SIG-M5 treated with dmso at 0.1 percent for 504 hours (cell line): ENCODE results near the gene TEKT3.

Source experiments
- DNase-seq: peaks from one replicate; lab custom pipeline; 2025; ENCODE audit not compliant: unreplicated experiment; lab: John Stamatoyannopoulos, UW

The TEKT3 gene

DNA sequence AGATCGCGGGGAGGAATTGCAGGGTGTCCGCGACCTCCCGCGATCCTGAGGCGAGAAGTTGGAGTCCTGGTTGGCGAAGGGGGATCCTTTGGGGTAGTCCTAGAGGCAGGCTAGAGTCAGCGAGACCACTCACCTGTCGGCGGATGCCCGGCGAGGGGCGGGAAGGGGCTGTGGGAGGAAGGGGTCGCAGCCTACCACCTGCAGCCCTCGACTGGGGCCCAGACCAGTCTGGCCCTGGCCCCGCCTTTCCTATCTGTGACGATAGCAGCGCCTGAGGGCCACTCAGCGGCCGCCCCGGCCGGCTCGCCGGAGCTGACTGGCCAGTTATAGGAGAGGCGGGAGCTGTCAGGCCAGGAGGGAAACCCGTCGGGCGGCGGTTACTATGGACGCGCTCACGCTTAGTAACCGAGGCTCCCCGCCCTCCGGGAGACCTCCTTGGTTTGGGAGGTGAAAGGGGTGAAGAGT lies at the start of gene TEKT3:
Gene TEKT3 (minus strand): TSS at position 213 of the 465 bp plus-strand sequence. CDS start 10,012 bp downstream, outside the sequence.
- DNase-seq: no peak

DNA sequence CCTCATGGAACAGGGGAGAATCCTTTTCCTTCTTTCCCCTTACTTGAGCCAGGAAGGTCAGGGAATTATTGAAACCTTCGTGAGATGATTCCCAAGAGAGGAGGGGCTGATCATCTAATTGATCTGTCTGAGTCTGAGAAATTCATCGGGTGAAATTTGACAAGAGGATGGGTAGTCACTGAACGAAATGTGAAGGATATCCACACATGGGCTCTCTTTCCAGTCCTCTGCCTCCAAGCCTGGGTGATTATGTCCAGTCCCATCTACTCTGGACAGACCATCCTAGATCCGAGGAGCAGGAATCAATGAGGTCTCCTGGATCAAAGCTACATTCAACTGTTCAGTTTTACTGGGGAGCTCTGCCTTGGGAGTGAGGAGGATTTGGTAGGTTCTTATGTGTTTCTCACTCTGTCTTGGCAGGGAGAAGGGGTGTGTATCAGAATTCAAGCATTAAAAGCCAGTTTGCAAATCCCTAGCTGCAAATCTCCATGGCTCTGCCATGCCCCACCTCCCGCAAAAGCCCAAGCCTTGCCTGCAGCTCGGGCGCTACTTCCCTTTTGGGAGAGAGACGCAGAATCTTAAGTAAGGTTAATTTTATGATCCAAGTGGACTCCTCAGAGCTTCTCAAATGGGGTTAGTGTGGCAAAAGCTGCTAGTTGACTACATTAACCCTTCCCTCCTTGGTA lies 47.1 kb upstream of the TEKT3 start:
- DNase-seq: no peak

DNA sequence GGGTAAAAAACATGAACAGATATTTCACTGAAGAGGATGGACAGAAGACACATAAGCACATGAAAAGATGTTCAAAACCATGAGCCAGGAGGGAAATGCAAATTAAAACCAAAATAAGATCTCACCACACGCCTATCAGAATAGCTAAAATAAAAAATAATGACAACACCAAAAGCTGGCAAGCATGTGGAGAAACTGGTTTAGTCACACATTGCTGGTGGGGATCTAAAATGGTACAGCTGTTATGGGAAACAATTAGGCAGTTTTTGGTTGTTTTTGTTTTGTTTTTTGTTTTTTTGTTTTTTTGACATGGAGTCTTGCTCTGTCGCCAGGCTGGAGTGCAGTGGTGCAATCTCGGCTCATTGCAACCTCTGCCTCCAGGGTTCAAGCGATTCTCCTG lies 44.7 kb upstream of the TEKT3 start:
- DNase-seq: no peak

DNA sequence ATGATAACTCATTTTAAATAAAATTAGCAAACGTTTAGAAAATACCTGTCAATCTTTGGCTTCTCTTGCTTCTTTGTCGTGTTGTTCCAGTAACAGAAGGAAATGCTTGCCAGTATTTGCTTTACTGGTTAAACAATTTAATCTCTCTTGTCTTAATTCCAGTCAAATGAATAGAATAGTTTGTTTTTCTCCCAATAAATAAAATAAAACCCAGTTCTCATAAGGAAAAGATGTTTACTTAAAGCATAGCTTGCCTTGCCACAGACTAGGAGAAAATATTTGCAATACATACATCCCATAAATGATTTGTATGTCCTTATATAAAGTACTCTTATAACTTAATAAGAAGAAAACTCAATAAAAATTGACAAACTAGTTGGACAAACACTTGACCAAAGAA lies 43.9 kb upstream of the TEKT3 start:
- no peak for DNase-seq

DNA sequence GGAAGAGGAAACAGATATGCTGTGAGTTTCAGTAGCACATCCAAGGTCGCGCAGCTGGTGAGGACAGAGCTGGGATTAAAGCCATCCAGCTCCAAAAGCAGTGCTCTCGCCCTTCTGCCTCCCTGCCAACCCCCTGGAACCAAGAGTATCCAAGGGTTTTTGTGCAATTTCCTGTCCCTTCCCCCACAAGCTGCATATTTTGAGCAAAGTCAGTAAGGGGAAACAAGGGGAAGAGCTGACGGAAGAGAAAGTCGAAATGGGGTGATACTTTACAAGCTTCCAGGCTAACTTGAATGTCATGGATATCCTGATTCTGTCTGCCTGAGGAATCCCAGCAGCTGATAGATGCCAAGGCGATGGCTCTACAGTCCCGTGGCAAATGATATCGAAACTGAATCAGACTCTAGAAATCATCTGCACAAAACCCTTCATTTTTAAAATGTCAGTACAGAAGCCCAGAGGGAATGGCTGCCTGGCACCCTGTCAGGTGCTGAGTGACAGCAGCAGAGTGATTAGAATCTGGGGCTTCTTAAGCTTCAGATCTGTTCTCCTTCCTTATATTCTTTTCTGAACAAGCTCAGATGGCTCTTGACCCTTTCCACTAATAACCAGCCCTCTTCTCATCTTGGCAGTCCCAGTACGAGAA lies 42.9 kb upstream of the TEKT3 start:
- no peak for DNase-seq

DNA sequence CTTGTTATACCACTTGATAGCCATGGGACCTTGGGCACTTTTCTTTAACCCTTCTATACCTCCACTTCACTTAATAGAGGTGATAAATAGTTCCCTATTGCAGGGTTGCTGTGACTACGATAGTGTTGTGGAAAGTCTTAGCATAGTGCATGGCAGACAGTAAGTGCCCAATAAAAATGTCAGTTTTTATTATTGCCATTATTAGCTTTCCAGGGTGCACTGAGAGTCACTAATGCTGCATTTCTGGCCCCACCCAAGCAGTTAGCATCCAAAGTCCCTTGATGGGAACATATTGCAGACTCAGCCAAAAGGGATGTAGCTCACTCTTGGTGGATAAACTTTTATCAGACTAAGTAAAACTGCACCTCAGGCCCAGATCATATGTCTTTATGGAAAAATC lies 41.5 kb upstream of the TEKT3 start:
- no peak for DNase-seq

DNA sequence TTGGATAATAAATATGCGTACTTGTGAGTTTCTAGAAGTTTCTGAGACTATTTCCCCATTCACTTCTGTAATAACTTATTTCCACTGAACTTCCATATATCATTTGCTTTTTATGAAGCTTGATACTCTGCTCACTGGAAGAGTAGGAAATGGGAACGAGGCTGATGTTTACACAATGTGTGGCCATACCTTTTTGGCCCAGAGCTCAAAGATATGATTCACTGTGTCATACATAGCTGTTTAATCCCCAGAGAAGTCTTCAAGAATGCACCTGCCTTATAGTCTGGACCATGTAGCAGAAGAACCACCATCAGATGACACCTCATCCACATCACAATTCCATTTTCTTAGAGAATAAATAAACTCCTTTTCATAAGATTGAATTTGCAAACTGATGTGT lies 40.3 kb upstream of the TEKT3 start:
- DNase-seq: no peak

DNA sequence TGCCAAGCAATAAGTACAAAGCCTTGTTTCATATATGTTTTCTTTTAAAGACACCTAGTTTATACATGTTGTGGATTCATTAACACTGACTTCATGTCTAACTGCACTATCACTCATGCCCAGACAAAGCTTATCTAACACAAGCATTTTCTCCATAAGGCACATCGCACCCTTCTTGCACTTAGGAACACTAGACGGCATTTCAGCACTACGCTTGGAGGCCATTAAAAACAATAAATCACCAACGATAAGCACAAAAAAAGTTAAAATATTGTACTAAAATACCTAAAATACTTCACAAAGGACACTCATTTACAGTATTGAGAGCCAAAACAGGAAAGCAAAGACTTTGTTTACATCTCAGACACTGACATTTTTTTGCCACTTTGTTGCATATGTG lies 39.0 kb upstream of the TEKT3 start:
- DNase-seq: no peak

DNA sequence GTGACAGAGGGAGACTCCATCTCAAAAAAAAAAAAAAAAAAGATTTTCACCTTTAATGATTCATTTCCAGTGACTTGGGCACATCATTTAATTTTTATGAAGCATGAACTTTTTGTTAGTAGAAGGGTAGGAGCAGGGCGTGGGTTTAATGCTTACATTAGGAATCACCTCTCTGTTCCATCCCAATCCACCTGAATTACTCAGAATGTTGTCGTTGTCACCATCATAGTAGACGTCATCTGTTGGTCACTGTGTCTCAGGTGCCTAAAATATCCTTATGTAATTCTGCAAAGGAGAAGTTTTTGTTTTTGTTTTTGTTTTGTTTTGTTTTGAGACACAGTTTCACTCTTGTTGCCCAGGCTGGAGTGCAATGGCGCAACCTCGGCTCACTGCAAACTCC lies 38.3 kb upstream of the TEKT3 start:
- no peak for DNase-seq

DNA sequence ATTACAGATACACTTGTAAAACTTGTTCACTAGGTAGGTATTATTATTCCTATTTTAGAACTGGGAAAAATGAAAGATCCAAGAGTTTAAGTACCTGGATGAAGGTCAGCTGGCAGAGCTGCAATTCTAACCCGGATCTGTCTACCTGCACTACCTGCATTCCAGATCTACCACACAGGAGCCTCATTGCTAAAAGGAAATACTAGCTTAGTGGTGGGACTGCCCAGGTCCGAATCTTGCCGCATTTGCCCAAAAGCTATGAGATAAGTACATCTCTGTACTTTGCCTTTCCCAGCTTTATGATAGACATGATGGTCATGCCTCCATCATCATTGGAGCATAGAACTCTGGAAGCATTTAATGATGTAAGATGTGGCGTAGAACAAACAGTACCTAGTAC lies 36.8 kb upstream of the TEKT3 start:
- no peak for DNase-seq

DNA sequence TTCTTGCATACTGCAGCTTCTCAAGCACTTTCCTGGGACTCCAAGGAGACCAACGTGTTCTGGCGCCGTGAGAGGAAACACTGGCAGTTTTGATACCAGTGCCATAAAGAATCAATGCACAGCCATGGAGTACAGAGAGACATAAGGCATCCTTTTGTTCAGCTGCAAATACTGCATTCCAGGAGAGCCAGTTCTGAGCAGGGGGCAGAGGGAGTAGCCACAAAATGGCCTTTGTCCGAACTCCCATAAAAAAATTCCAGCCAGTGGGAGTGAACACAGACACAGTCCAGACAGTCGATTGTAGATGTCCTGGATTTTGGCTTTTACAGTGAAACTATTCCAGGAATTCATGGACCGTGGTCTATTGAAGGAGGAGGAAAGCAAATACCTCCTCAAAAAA lies 36.2 kb upstream of the TEKT3 start:
- no peak for DNase-seq

DNA sequence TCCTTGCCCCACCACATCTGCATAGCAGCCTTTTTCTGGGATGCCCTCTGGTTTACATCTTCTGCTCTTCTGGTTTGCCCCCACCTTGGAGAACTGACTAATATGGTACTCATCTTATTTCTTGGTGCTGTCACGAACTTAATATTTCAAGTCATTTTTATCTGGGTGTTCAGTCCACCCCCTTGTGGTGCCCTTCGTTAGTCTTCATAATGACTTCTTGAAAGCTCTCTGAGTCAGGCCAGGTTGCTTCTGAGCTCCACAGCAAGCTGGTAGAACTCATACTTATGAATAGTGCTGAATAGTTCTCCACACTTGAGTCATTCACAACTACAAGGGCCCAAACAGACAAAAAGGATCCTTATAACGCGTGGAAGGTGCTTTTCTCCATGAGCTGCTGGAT lies 35.8 kb upstream of the TEKT3 start:
- DNase-seq: no peak

DNA sequence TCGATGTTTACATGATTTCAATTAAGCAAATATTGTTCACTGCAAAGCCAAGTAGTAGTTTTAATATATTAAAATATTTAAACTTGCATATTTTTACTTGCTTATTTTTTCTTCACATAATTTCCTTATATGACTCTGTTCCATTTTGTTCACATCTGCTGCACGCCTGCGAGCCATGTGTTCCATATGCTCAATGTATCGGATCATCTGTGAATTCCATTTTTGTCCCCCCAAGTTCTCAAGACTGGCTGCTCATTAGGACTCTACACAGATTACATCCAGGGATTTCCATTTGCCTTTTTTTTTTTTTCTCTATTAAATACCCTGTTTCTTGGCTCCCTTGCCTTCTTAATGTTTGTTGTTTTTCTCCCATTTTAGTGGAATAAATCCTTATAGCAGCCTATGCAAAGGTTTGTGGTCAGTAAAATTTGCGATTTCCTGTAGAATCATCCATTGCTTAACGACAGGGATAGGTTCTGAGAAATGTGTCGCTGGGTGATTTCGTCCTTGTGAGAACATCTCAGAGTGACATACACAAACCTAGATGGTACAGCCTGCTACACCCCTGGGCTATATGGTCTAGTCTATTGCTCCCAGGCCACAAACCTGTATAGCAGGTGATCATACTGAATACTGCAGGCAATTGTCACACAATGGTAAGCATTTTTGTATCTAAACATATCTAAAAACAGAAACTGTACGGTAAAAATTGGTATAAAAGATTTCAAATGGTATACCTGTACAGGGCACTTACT lies 30.2 kb upstream of the TEKT3 start:
- DNase-seq: no peak

DNA sequence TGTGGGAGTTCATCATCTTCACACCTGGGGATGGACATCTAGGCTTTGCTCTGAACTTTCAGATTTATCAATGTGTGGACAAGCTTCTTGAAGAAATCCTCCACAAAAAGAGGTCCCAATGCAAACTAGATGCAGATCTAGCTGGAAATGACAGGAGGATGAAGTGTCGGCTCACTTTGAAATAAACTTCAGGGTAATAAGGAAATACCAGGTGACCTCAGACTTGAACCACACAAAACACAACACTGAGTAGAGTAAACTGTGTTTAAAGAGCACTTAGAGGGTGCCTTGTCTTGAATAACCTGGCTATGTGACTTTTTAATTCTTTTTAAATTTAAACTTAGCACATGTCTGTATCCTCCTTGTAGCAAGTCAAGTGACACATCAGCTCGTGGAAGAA lies 27.2 kb upstream of the TEKT3 start:
- DNase-seq: no peak

DNA sequence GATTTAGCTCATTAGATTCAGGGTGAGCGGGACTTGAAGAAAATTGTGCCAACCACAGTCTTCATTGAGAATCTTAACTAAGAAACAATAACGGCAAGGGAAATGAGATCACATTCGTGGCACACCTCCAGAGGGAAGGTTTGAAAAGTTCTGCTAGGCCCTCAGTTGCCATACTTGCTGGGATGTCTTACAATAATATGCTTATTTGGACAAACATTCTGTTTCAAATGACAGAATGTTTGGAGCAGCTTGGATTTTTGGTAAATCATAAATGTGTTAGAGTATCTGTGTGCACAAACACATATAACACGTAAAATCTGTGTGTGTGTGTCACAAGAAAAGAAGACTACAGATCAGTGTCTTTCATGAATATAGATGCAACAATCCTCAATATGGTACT lies 24.6 kb upstream of the TEKT3 start:
- no peak for DNase-seq

DNA sequence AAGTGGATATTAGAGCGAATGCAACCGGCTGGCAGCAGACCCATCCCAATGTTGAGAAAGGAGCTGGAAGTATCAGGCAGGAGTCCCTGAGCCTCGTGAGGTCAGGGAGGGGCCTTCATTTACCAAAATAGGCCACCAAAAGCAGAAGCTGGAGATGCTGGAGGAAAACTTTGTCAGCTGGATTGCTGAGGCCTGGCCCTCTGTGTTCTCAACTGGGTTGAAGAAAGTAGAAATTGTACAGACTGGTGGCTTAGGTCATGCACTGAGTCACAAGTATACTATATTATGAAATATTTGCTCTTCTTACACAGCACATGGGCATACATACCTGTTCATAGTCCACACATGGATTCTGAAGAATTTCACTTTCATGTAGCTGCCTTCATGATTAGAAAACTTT lies 23.2 kb upstream of the TEKT3 start:
- peak; percentile 22 for DNase-seq

DNA sequence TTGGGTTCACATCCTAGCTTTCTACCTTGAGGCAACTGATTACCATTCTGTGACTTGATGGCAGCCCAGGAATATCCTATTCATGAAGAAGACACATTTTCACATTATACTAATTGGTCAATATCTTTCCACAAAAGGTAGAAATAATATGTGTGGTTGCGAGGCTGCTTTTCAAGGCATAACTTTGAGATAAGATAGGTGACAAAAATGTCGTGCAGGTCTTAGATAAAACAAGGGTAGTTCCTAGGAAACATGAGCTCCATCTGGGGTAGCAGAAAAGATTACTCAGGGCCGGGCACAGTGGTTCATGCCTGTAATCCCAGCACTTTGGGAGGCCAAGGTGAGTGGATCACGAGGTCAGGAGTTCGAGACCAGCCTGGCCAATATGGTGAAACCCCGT lies 22.3 kb upstream of the TEKT3 start:
- no peak for DNase-seq

DNA sequence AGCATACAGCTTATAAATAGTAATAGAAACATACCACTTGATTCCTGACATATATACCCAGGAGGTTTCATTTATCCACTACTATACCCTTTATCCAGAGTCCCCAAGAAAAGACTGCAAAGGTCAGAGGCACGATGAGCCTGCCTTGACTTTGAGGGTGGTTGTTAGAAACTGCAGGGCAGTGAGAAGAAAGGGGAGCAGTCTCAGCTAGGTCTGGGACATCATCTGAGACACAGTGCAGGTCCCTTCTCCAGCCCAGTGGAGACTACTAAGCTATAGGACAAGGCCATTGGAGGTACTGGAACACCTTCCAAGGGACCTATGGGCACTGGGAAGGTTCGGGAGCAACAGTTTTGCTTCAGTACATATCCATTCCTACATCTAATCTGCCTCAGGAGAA lies 20.2 kb upstream of the TEKT3 start:
- no peak for DNase-seq

DNA sequence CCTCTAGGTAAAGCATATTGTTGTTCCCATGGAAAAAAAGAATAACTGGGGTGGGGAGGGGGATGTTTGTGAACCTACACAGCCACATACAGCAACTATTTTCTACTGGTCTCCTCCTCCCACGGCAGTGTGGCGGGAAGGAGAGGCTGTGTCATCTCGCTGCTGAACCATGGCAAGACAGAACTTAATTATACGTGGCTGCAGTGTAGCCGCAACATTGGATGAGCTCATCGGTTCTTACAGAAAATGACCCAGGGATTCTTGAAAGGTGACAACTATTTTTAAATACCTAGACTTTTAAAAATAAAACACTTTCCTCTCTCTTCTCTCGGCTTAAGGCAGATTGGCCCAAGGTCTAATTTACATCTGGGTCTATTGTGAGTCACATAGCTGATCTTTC lies 19.8 kb upstream of the TEKT3 start:
- DNase-seq: no peak

DNA sequence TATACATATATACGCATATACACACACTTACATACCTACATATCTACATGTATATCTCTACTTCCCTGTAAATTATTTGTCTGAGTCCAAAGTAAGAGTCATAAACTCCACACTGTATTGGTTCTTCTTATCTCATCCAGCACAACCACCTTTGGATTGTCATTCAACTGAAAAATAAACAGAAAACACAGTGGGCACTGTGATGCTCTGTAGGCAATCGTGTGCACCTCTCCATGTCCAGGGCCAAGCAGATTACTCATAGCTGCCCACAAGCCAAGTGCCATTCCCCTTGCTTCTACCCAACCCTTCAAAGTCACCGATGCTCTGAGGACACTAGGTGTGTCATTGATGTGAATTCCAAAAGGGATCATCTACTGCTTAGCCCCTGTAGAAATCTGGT lies 12.9 kb upstream of the TEKT3 start:
- no peak for DNase-seq

DNA sequence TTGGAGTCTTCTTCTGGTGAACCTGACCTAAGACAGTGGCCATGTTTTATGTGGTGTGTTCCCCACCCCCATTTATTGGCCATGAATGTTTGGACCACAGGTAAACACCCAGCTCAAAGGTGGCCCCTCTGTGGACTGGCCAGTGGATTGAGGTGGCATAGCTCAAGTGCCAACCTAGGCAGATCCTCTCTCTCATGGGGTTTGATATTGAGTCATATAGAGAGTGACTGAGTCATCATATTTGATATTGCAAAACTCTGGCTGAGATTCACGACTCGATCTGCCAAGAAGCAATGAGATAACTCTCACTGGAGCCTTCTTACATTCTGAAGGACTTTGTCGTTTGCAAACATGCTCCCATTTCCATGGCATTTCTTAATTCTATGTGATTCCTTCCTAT lies 10.5 kb upstream of the TEKT3 start:
- no peak for DNase-seq

DNA sequence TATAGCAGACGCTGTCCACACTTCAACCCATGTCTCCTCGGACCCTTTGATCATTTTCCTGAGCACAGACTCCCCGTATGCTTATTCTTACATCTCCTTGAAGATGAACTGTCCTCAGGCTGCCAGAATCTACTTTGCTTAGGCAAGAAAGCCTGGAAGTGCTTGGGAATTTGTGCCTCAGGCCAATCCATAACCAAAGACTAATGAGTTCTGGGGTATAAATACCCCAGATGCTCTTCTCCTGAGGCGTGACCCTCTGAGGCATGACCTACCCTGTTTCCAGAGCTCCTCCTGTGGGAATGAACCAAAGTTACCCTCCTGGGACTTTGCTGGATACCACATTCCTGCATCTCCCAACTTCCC lies 10.1 kb upstream of the TEKT3 start:
- DNase-seq: no peak
